HG03175 (cell line): ENCODE results near the gene STPG3.

Experiments
- ATAC-seq: cut with Tn5 transposase; IDR thresholded peaks from one replicate; pipeline ENCODE4 v1.9.1; 2021; ENCODE audit warnings: mild to moderate bottlenecking, moderate library complexity; ENCODE audit not compliant: unreplicated experiment

Gene STPG3

GRCh38 chr9:137299203-137299565 lies 48.1 kb downstream of the STPG3 start:
- ATAC-seq: no peak

GRCh38 chr9:137299938-137300337 lies 48.9 kb downstream of the STPG3 start:
- no peak for ATAC-seq

GRCh38 chr9:137300567-137301080 lies 49.5 kb downstream of the STPG3 start:
- no peak for ATAC-seq

GRCh38 chr9:137301081-137301947 lies 50.2 kb downstream of the STPG3 start:
- peak; percentile 17 for ATAC-seq

GRCh38 chr9:137302118-137302448 lies 51.0 kb downstream of the STPG3 start, which contains the start of gene NRARP:
TSS of gene NRARP (minus strand) at chr9:137302271. CDS start at chr9:137301928, 343 bp downstream.
- ATAC-seq: peak; percentile 82

- ATAC-seq: peak; percentile 39
These were observed 51.5 kb downstream of the STPG3 start for GRCh38 chr9:137302449-137303150.
